ENCODE measurements around the gene STPG1. TPM values are rescaled to one million over a fixed set of nuclear protein-coding genes. Genes with fewer than 3 reads are reported as not detected.

STPG1 gene
- total RNA-seq, 1 experiment from 2014 or later = 5.7 TPM

Other genes with a start within 250 kb of the STPG1 start
- gene IFNLR1, start 226.5 kb downstream of the STPG1 start, total RNA-seq (2014; rRNA removed; shearing (Covaris generic); ENCODE audit: low replicate concordance) = 0.25 and 0.36 TPM in 2 replicates
- not detected in 2 replicates for gene GRHL3, start 94.4 kb downstream of the STPG1 start, total RNA-seq (2014; rRNA removed; shearing (Covaris generic); ENCODE audit: low replicate concordance)
- 44.1 and 45.5 TPM in 2 replicates for gene NIPAL3, start 2.0 kb upstream of the STPG1 start, total RNA-seq (2014; rRNA removed; shearing (Covaris generic); ENCODE audit: low replicate concordance)
- gene RCAN3, start 89.1 kb upstream of the STPG1 start, total RNA-seq (2014; rRNA removed; shearing (Covaris generic); ENCODE audit: low replicate concordance) = 2.5 and 3.4 TPM in 2 replicates
- gene NCMAP, start 142.3 kb upstream of the STPG1 start, total RNA-seq (2014; rRNA removed; shearing (Covaris generic); ENCODE audit: low replicate concordance) = not detected in 2 replicates
- gene SRRM1, start 229.5 kb upstream of the STPG1 start, total RNA-seq (2014; rRNA removed; shearing (Covaris generic); ENCODE audit: low replicate concordance) = 18.1 and 22.6 TPM in 2 replicates

All from MG63 (cell line).